RWPE2 (cell line): ENCODE results near the gene ARMC2.
"Not testable (repeated sequence)": the region's sequence is repeated elsewhere in the genome, so short reads cannot be mapped to it uniquely, and the experiment has no call there.

ENCODE experiments used
- ATAC-seq: fragments of 200-7000 bp; cut with Tn5 transposase; 3 replicates; pipeline ENCODE4 v1.9.1; 2021; ENCODE audit warnings: low read depth
- DNase-seq: peaks from one replicate; pipeline ENCODE4 v3.0.0-alpha.2; 2020; ENCODE audit warnings: low spot score
- H3K27ac ChIP-seq: fragments of 450-650 bp; 2 replicates; pipeline ENCODE4 v1.5.1; 2017; ENCODE audit warnings: mild to moderate bottlenecking; ENCODE audit not compliant: poor library complexity, severe bottlenecking
- H3K27me3 ChIP-seq: fragments of 250-450 bp; sonication (Bioruptor Pico); 2 replicates; pipeline ENCODE4 v1.5.1; 2021; ENCODE audit warnings: mild to moderate bottlenecking, moderate library complexity; ENCODE audit not compliant: insufficient read depth, poor library complexity, severe bottlenecking
- H3K36me3 ChIP-seq: fragments of 250-450 bp; sonication (Bioruptor Pico); 2 replicates; pipeline ENCODE4 v1.5.1; 2020; ENCODE audit warnings: low read depth, mild to moderate bottlenecking, moderate library complexity
- H3K4me1 ChIP-seq: fragments of 250-450 bp; sonication (Bioruptor Pico); 2 replicates; pipeline ENCODE4 v1.5.1; 2021; ENCODE audit warnings: mild to moderate bottlenecking, moderate library complexity; ENCODE audit not compliant: insufficient read depth, poor library complexity, severe bottlenecking
- H3K4me3 ChIP-seq: fragments of 250-450 bp; sonication (Bioruptor Pico); 2 replicates; pipeline ENCODE4 v1.5.1; 2021; ENCODE audit warnings: mild to moderate bottlenecking, moderate library complexity; ENCODE audit not compliant: severe bottlenecking
- H3K9me3 ChIP-seq: fragments of 250-450 bp; sonication (Bioruptor Pico); 2 replicates; pipeline ENCODE4 v1.5.1; 2021; ENCODE audit warnings: mild to moderate bottlenecking, moderate library complexity; ENCODE audit not compliant: severe bottlenecking
- TF ChIP-seq, protein P1 (sequence below): fragments of 450-650 bp; IDR thresholded peaks from one replicate; pipeline ENCODE4 v1.5.1; 2017; ENCODE audit warnings: mild to moderate bottlenecking, moderate library complexity; ENCODE audit not compliant: poor library complexity, severe bottlenecking

Gene ARMC2

DNA sequence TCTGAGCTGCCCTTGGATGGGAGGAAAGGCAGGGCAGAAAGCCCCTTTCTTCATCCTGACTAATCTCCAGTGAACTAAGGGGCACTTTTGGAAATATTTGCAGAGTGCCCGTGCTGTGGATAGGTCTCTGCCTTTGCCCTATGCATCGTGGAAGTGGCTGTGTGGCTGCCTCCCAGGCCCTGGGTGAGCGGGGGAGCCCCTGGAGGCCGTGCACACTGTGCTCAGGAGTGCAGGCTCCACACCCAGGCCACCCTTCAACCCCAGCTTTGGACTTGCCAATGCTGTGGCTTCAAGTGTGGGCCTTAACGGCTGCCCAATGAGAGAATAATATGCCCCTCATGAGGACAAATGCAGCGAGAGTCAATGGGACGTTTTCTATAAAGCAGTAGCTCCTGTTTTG, 36.7 kb upstream of the ARMC2 start:
- Histone ChIP-seq H3K27ac (no peak overlapping the region), H3K4me3 (no peak overlapping the region), H3K9me3 (no peaks in the 10 kb centered on the region), H3K4me1 (no peaks in the 10 kb centered on the region), H3K36me3 (no peaks in the 10 kb centered on the region), H3K27me3 (no peaks in the 10 kb centered on the region)
- ATAC-seq (no peak), DNase-seq (no peak)
- TF ChIP-seq, protein P1, sequence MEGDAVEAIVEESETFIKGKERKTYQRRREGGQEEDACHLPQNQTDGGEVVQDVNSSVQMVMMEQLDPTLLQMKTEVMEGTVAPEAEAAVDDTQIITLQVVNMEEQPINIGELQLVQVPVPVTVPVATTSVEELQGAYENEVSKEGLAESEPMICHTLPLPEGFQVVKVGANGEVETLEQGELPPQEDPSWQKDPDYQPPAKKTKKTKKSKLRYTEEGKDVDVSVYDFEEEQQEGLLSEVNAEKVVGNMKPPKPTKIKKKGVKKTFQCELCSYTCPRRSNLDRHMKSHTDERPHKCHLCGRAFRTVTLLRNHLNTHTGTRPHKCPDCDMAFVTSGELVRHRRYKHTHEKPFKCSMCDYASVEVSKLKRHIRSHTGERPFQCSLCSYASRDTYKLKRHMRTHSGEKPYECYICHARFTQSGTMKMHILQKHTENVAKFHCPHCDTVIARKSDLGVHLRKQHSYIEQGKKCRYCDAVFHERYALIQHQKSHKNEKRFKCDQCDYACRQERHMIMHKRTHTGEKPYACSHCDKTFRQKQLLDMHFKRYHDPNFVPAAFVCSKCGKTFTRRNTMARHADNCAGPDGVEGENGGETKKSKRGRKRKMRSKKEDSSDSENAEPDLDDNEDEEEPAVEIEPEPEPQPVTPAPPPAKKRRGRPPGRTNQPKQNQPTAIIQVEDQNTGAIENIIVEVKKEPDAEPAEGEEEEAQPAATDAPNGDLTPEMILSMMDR: no peak

DNA sequence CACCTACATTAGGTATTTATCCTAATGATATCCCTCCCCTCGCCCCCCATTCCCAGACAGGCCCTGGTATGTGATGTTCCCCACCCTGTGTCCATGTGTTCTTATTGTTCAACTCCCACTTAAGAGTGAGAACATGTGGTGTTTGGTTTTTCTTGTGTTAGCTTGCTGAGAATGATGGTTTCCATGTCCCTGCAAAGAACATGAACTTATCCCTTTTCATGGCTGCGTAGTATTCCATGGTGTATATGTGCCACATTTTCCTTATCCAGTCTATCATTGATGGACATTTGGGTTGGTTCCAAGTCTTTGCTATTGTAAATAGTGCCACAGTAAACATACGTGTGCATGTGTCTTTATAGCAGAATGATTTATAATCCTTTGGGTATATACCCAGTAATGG, 35.0 kb upstream of the ARMC2 start:
- H3K4me3 ChIP-seq, H3K36me3 ChIP-seq, ATAC-seq, H3K4me1 ChIP-seq, H3K9me3 ChIP-seq, DNase-seq, H3K27ac ChIP-seq, H3K27me3 ChIP-seq: not testable (repeated sequence)

GRCh38 chr6:108817276-108817675, 30.9 kb upstream of the ARMC2 start:
- ATAC-seq, DNase-seq, H3K9me3 ChIP-seq, H3K36me3 ChIP-seq, H3K27ac ChIP-seq, H3K4me3 ChIP-seq, H3K4me1 ChIP-seq, H3K27me3 ChIP-seq: not testable (repeated sequence)

DNA sequence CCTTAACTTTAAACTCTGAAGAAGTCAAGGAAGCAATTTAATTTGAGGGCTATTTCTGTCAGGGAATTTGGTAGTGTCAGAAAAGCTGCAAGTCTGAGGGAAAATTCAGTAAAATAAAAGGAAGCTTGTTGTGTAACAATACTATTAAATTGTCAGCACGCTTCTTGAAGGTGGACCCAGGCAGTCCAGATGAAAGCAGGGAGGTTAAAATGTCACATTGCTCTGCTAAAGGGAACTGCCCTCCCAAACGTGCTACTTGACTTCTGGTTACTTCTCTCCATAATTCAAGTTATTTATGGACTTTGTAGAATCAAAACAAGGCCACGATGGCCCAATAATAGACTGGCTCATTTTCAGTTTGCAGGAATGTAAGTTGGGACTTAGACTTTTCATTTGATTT, 28.2 kb upstream of the ARMC2 start:
- H3K27ac ChIP-seq: no peak overlapping the region
- no peaks in the 10 kb centered on the region for H3K36me3 ChIP-seq
- DNase-seq (no peak), ATAC-seq (no peak)
- no peaks in the 10 kb centered on the region for H3K9me3 ChIP-seq
- TF ChIP-seq, protein P1: no peak
- no peak overlapping the region for H3K4me3 ChIP-seq
- H3K4me1 ChIP-seq: no peaks in the 10 kb centered on the region
- H3K27me3 ChIP-seq: no peaks in the 10 kb centered on the region

DNA sequence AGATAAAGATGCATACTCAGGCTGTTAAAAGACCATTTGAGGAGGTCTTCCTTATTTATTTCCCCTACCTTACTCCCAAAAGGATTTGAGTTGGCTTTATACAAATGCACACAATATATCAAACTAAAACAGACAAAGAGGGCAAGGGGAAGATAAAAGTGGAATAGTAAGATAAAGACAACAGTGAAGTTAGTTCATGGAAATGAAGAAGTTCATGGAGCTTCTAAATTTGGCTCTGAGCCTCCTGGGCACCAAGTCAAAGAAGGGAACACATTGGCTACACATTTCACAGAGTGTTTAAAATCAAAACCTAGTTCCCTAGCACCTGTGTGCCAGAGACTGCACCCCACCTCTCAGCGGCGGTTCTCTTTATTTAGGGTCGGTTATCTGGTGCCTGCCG, 25.8 kb upstream of the ARMC2 start:
- no peaks in the 10 kb centered on the region for H3K36me3 ChIP-seq
- DNase-seq: no peak
- H3K27me3 ChIP-seq: no peaks in the 10 kb centered on the region
- no peaks in the 10 kb centered on the region for H3K9me3 ChIP-seq
- H3K4me1 ChIP-seq: no peaks in the 10 kb centered on the region
- no peak overlapping the region for H3K4me3 ChIP-seq
- TF ChIP-seq, protein P1: no peak
- no peak overlapping the region for H3K27ac ChIP-seq
- ATAC-seq: no peak

- ATAC-seq: no peak
- no peaks in the 10 kb centered on the region for H3K4me1 ChIP-seq
- no peak for DNase-seq
- TF ChIP-seq, protein P1: no peak
- no peaks in the 10 kb centered on the region for H3K9me3 ChIP-seq
- no peak overlapping the region for H3K27ac ChIP-seq
- H3K36me3 ChIP-seq: no peaks in the 10 kb centered on the region
- H3K4me3 ChIP-seq: no peak overlapping the region
- no peaks in the 10 kb centered on the region for H3K27me3 ChIP-seq
Measured at GRCh38 chr6:108825326-108825725, 22.9 kb upstream of the ARMC2 start.
